Astrocyte (in vitro differentiated cells and primary cell): Measurements from ENCODE around the gene RILP.

Source experiments
- EZH2 ChIP-seq: IDR thresholded peaks from 2 replicates; pipeline ENCODE4 v1.6.1; 2012; ENCODE audit warnings: mild to moderate bottlenecking, low read length, inconsistent platforms; ENCODE audit not compliant: insufficient read depth
- TF ChIP-seq, protein P1 (sequence below): IDR thresholded peaks from 2 replicates; pipeline ENCODE4 v1.5.1; 2011; ENCODE audit warnings: low read depth, mild to moderate bottlenecking, inconsistent platforms, low read length, moderate library complexity; ENCODE audit not compliant: insufficient read depth

- TF ChIP-seq EZH2 = no peak
- TF ChIP-seq, protein P1, sequence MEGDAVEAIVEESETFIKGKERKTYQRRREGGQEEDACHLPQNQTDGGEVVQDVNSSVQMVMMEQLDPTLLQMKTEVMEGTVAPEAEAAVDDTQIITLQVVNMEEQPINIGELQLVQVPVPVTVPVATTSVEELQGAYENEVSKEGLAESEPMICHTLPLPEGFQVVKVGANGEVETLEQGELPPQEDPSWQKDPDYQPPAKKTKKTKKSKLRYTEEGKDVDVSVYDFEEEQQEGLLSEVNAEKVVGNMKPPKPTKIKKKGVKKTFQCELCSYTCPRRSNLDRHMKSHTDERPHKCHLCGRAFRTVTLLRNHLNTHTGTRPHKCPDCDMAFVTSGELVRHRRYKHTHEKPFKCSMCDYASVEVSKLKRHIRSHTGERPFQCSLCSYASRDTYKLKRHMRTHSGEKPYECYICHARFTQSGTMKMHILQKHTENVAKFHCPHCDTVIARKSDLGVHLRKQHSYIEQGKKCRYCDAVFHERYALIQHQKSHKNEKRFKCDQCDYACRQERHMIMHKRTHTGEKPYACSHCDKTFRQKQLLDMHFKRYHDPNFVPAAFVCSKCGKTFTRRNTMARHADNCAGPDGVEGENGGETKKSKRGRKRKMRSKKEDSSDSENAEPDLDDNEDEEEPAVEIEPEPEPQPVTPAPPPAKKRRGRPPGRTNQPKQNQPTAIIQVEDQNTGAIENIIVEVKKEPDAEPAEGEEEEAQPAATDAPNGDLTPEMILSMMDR = no peak
Observed at GRCh38 chr17:1635675-1636465, 13.8 kb downstream of the RILP start.
